IPS-15b (cell line): ENCODE measurements around the gene B3GNT2.

Experiments
- H3K27me3 ChIP-seq: one replicate; pipeline ENCODE4 v1.6.1; 2013; ENCODE audit warnings: low read length; ENCODE audit not compliant: control insufficient read depth, insufficient read depth
- H3K36me3 ChIP-seq: one replicate; pipeline ENCODE4 v1.6.1; 2013; ENCODE audit warnings: low read length; ENCODE audit not compliant: control insufficient read depth, insufficient read depth
- H3K4me1 ChIP-seq: one replicate; pipeline ENCODE4 v1.6.1; 2013; ENCODE audit warnings: mild to moderate bottlenecking, low read length; ENCODE audit not compliant: control insufficient read depth, insufficient read depth
- H3K4me3 ChIP-seq: one replicate; pipeline ENCODE4 v1.5.1; 2013; ENCODE audit warnings: low read depth, low read length
- H3K9ac ChIP-seq: one replicate; pipeline ENCODE4 v1.6.1; 2013; ENCODE audit warnings: low read depth, mild to moderate bottlenecking, low read length
- H3K9me3 ChIP-seq: one replicate; pipeline ENCODE4 v1.6.1; 2013; ENCODE audit warnings: mild to moderate bottlenecking, low read length; ENCODE audit not compliant: control insufficient read depth, insufficient read depth

Gene B3GNT2

DNA sequence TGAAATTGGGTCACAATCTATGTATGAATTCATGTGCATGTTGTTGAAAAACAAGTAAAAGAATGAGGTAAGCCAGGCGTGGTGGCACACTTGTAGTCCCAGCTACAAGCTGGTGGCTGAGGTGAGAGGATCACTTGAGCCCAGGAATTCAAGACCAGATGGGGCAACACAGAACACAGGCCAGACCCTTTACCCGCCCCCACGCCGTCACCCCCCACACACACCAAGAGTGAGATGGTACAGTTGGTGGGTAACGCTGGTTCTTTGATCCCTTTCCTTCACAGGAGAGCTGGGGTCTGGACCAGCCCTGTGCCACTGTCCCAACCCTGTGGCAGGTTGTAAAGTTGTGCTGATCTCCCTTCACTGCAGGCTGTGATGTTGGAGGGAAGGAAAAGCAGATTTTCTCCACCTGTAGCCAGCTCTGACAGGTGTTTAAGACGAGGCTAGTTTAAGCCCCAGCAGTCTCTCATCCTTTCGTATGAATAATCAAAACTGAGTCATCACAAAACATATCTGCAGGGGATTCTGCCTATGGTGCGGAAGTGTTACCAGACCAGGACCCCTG, 13.6 kb downstream of the B3GNT2 start:
- Histone ChIP-seq H3K36me3 (no peaks in the 10 kb centered on the region), H3K4me1 (peaks cover 14% of the 10 kb centered on the region), H3K9ac (no peak overlapping the region)

GRCh38 chr2:62215306-62216064, 19.6 kb downstream of the B3GNT2 start:
- no peak overlapping the region for H3K4me3 ChIP-seq
- H3K27me3 ChIP-seq: no peaks in the 10 kb centered on the region
- H3K4me1 ChIP-seq: peaks cover 13% of the 10 kb centered on the region
- H3K36me3 ChIP-seq: no peaks in the 10 kb centered on the region
- no peaks in the 10 kb centered on the region for H3K9me3 ChIP-seq
- peak overlapping the region; percentile 9 for H3K9ac ChIP-seq

More for the DNA sequence above, 13.6 kb downstream of the B3GNT2 start:
- Histone ChIP-seq H3K4me3 (no peak overlapping the region), H3K27me3 (no peaks in the 10 kb centered on the region), H3K9me3 (no peaks in the 10 kb centered on the region)

DNA sequence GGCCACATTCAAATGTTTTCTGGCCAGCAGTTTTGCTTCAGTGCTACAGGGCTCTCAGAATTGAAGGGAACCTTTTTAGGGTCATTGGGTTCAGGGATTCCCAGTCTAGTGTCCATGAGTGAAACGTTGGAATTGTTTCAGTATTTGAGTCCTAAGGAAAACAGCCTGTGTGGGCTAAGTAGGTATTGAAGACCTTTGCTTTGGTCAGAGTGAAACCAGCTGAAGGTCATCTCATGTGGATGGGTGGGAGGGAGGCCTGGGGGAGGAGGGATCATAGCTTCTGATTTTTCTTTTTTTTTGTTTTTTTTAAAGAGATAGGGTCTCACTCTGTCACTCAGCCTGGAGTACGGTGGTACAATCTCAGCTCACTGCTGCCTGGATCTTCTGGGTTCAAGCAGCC, 20.2 kb downstream of the B3GNT2 start:
- Histone ChIP-seq H3K9ac (peak overlapping the region; percentile 9), H3K4me1 (peaks cover 13% of the 10 kb centered on the region), H3K27me3 (no peaks in the 10 kb centered on the region), H3K4me3 (no peak overlapping the region), H3K9me3 (no peaks in the 10 kb centered on the region), H3K36me3 (no peaks in the 10 kb centered on the region)

DNA sequence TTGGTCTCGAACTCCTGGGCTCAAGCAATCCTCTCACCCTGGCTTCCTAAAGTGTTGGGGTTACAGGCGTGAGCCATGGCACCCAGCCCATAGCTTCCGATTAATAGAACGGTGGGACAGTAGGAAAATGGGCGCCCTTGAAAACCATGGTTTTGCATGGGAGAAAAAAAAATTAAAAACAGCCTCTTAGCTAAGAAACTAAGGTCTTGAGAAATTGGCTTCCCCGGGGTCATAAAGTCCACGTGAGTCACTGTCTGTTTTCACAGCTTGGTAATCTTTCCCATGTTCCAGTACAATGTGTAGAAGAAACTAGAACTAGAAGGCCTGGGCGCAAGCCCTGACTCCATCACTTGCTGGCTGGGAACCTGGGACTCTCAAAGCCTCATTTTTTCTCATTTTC, 20.7 kb downstream of the B3GNT2 start:
- no peaks in the 10 kb centered on the region for H3K9me3 ChIP-seq
- peaks cover 12% of the 10 kb centered on the region for H3K4me1 ChIP-seq
- H3K27me3 ChIP-seq: no peaks in the 10 kb centered on the region
- H3K9ac ChIP-seq: no peak overlapping the region
- no peak overlapping the region for H3K4me3 ChIP-seq
- no peaks in the 10 kb centered on the region for H3K36me3 ChIP-seq

GRCh38 chr2:62217421-62217820, 21.5 kb downstream of the B3GNT2 start:
- Histone ChIP-seq H3K9me3 (no peaks in the 10 kb centered on the region), H3K36me3 (peaks cover 2% of the 10 kb centered on the region), H3K4me3 (no peak overlapping the region), H3K27me3 (no peaks in the 10 kb centered on the region), H3K4me1 (peaks cover 7% of the 10 kb centered on the region), H3K9ac (no peak overlapping the region)

DNA sequence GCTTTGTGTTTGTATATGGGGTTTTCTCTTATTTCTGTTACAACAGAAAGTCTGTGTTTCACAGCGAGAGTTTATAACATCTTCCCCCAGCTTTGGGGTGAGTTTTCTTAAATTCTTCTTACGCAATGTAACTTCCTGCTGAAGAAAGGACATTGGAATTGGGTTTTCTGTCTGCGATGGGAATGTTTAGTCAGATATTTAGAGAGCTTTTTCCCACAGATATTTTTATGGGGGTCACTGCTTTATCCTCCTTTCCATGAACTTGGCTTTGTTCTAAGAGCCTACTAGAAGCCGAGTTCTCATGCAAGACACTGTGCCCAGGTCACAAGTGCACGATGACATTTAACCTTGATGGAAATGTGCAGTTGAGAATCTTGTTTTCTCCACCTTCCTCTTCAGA, 22.1 kb downstream of the B3GNT2 start:
- Histone ChIP-seq H3K27me3 (no peaks in the 10 kb centered on the region), H3K9me3 (no peaks in the 10 kb centered on the region), H3K4me1 (peaks cover 7% of the 10 kb centered on the region), H3K36me3 (peaks cover 3% of the 10 kb centered on the region), H3K9ac (no peak overlapping the region), H3K4me3 (no peak overlapping the region)

GRCh38 chr2:62219407-62220159, 23.7 kb downstream of the B3GNT2 start:
- Histone ChIP-seq H3K36me3 (peaks cover 3% of the 10 kb centered on the region), H3K4me1 (peaks cover 5% of the 10 kb centered on the region), H3K9ac (no peak overlapping the region), H3K27me3 (no peaks in the 10 kb centered on the region), H3K4me3 (no peak overlapping the region), H3K9me3 (no peaks in the 10 kb centered on the region)

- Histone ChIP-seq H3K36me3 (peaks cover 9% of the 10 kb centered on the region), H3K9me3 (no peaks in the 10 kb centered on the region), H3K4me1 (no peaks in the 10 kb centered on the region), H3K4me3 (no peak overlapping the region), H3K27me3 (no peaks in the 10 kb centered on the region), H3K9ac (no peak overlapping the region)
These were observed 25.2 kb downstream of the B3GNT2 start for GRCh38 chr2:62221141-62221540.

DNA sequence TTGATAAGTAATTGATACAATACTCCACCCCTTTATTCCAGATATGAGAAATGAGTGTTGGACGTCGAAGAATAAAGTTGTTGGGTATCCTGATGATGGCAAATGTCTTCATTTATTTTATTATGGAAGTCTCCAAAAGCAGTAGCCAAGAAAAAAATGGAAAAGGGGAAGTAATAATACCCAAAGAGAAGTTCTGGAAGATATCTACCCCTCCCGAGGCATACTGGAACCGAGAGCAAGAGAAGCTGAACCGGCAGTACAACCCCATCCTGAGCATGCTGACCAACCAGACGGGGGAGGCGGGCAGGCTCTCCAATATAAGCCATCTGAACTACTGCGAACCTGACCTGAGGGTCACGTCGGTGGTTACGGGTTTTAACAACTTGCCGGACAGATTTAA, 26.3 kb downstream of the B3GNT2 start:
- Histone ChIP-seq H3K27me3 (no peaks in the 10 kb centered on the region), H3K9ac (no peak overlapping the region), H3K4me1 (no peaks in the 10 kb centered on the region), H3K4me3 (no peak overlapping the region), H3K9me3 (no peaks in the 10 kb centered on the region), H3K36me3 (peaks cover 9% of the 10 kb centered on the region)

- H3K36me3 ChIP-seq: peaks cover 9% of the 10 kb centered on the region
- H3K4me1 ChIP-seq: no peaks in the 10 kb centered on the region
- no peak overlapping the region for H3K9ac ChIP-seq
- H3K27me3 ChIP-seq: no peaks in the 10 kb centered on the region
- no peaks in the 10 kb centered on the region for H3K9me3 ChIP-seq
- H3K4me3 ChIP-seq: no peak overlapping the region
These were observed 26.8 kb downstream of the B3GNT2 start for GRCh38 chr2:62222674-62223073.

- Histone ChIP-seq H3K4me3 (no peak overlapping the region), H3K4me1 (no peaks in the 10 kb centered on the region), H3K9ac (no peak overlapping the region), H3K9me3 (no peaks in the 10 kb centered on the region), H3K27me3 (no peaks in the 10 kb centered on the region), H3K36me3 (peaks cover 9% of the 10 kb centered on the region)
These were observed 29.1 kb downstream of the B3GNT2 start for GRCh38 chr2:62224976-62225375.
